Ascending aorta (tissue), 2 donors: ENCODE results near the gene NUDT1. TPM values are rescaled to one million over a fixed set of nuclear protein-coding genes. Genes with fewer than 3 reads are reported as not detected.
A peak's percentile ranks its signal among the peaks of the same experiment; 100 is the strongest.

ENCODE experiments used
- DNase-seq, 2 donors: peaks; one replicate each; pipeline ENCODE4 v3.0.0-alpha.2; 2019; ENCODE audit warnings: low spot score in 2 of 2
- H3K27ac ChIP-seq, 2 donors: fragments of 200-600 bp; sonication (generic); one replicate each; pipeline ENCODE4 v1.5.1; 2016 to 2017; ENCODE audit warnings: mild to moderate bottlenecking in 1 of 2
- H3K27me3 ChIP-seq: fragments of 200-600 bp; sonication (generic); one replicate; pipeline ENCODE4 v1.5.1; 2017
- H3K36me3 ChIP-seq, 2 donors: fragments of 200-600 bp; sonication (generic); one replicate each; pipeline ENCODE4 v1.5.1; 2016
- H3K4me1 ChIP-seq, 2 donors: fragments of 200-600 bp; sonication (generic); one replicate each; pipeline ENCODE4 v1.5.1; 2016 to 2017; ENCODE audit warnings: mild to moderate bottlenecking in 1 of 2
- H3K4me3 ChIP-seq, 2 donors: fragments of 200-600 bp; sonication (generic); one replicate each; pipeline ENCODE4 v1.5.1; 2016 to 2017; ENCODE audit warnings: mild to moderate bottlenecking in 1 of 2
- H3K9me3 ChIP-seq, 2 donors: fragments of 200-600 bp; sonication (generic); one replicate each; pipeline ENCODE4 v1.5.1; 2016
- CTCF ChIP-seq, 3 experiments: fragments of 200-600 bp in 2 of 3; fragments of 450-650 bp in 1 of 3; sonication (generic) in 2 of 3; IDR thresholded peaks; one replicate each; pipeline ENCODE4 v1.5.1; 2016 to 2019; ENCODE audit warnings: antibody characterized with exemption in 3 of 3, mild to moderate bottlenecking in 1 of 3, moderate library complexity in 1 of 3
- intact Hi-C: fragments of 100-400 bp; cut with DNase I; formaldehyde crosslinking; loops from one replicate; pipeline ENCODE4 v1.15.1; 2023
- total RNA-seq: library from RNA; depleted of rRNA; stranded (reverse); fragments of >200 nt; gene quantifications from one replicate; pipeline ENCODE4 v1.1.0, GENCODE V29; 2016

Gene NUDT1
- total RNA-seq, 1 donor from 2014 or later, result 9.0 TPM

GRCh38 chr7:2239242-2239641, 2.8 kb upstream of the NUDT1 start:
- Histone ChIP-seq H3K4me3 (no peak overlapping the region), H3K9me3 (no peaks in the 10 kb centered on the region), H3K27ac (no peak overlapping the region), H3K27me3 (no peaks in the 10 kb centered on the region), H3K36me3 (peaks cover 17 to 48% of the 10 kb centered on the region in 2 donors), H3K4me1 (peaks cover 3 to 16% of the 10 kb centered on the region in 2 donors)
- intact Hi-C loops, result no loop called here
- no peak for DNase-seq
- TF ChIP-seq CTCF (IDR thresholded peaks at IDR 0.05), result no peak

GRCh38 chr7:2242541-2243429, 759 bp downstream of the NUDT1 start:
- H3K36me3 ChIP-seq, result peaks cover 13 to 18% of the 10 kb centered on the region in 2 donors
- intact Hi-C loops, result loop anchor here (2.0 to 5.0 kb wide), 3 partner anchors 70 to 160 kb away; partner anchors contain the start of genes CHST12, EIF3B and SNX8
- no peaks in the 10 kb centered on the region for H3K9me3 ChIP-seq
- H3K27ac ChIP-seq, result peak overlapping the region; percentile 27 to 52
- peaks cover 3 to 16% of the 10 kb centered on the region in 2 donors for H3K4me1 ChIP-seq
- DNase-seq, result no peak
- no peaks in the 10 kb centered on the region for H3K27me3 ChIP-seq
- peak overlapping the region; percentile 74 to 91 for H3K4me3 ChIP-seq
- no peak for TF ChIP-seq CTCF (IDR thresholded peaks at IDR 0.05)

- Histone ChIP-seq H3K9me3 (no peaks in the 10 kb centered on the region), H3K4me1 (peaks cover 3 to 16% of the 10 kb centered on the region in 2 donors), H3K27ac (no peak overlapping the region), H3K36me3 (peaks cover 9 to 12% of the 10 kb centered on the region in 2 donors), H3K4me3 (no peak overlapping the region), H3K27me3 (no peaks in the 10 kb centered on the region)
- no peak for DNase-seq
- TF ChIP-seq CTCF (IDR thresholded peaks at IDR 0.05), result no peak
- intact Hi-C loops, result loop anchor here (2.0 to 5.0 kb wide), 3 partner anchors 69 to 159 kb away; partner anchors contain the start of genes CHST12, EIF3B and SNX8
Measured at GRCh38 chr7:2243458-2243857, 1.4 kb downstream of the NUDT1 start.

GRCh38 chr7:2244404-2244995, 2.5 kb downstream of the NUDT1 start:
- no peak overlapping the region for H3K4me3 ChIP-seq
- no peaks in the 10 kb centered on the region for H3K27me3 ChIP-seq
- TF ChIP-seq CTCF (IDR thresholded peaks at IDR 0.05), result no peak
- intact Hi-C loops, result loop anchor here (5.0 kb wide), 2 partner anchors 68 to 108 kb away; partner anchors contain the start of genes EIF3B and SNX8
- peaks cover 3 to 16% of the 10 kb centered on the region in 2 donors for H3K4me1 ChIP-seq
- H3K9me3 ChIP-seq, result no peaks in the 10 kb centered on the region
- peaks cover 0 to 2% of the 10 kb centered on the region in 2 donors for H3K36me3 ChIP-seq
- DNase-seq, result no peak
- H3K27ac ChIP-seq, result no peak overlapping the region

GRCh38 chr7:2245883-2246675, 4.1 kb downstream of the NUDT1 start:
- DNase-seq, result no peak
- no peaks in the 10 kb centered on the region for H3K27me3 ChIP-seq
- H3K9me3 ChIP-seq, result no peaks in the 10 kb centered on the region
- no peak for TF ChIP-seq CTCF (IDR thresholded peaks at IDR 0.05)
- no peak overlapping the region for H3K27ac ChIP-seq
- H3K4me1 ChIP-seq, result peaks cover 3 to 10% of the 10 kb centered on the region in 2 donors
- no peaks in the 10 kb centered on the region for H3K36me3 ChIP-seq
- H3K4me3 ChIP-seq, result no peak overlapping the region
- intact Hi-C loops, result no loop called here
